KBM-7 (cell line): ENCODE results near the gene MED10.

Experiments
- DNase-seq: peaks from one replicate; pipeline ENCODE4 v3.0.0-alpha.2; 2015
- in situ Hi-C: fragments of 300-500 bp; cut with MboI; formaldehyde crosslinking; loops from 2 replicates; pipeline ENCODE4 v1.14.3; 2020; ENCODE audit warnings: low sequenced_read_pairs, low pct_unique_long_range_greater_than_20kb, mixed read lengths

MED10 gene, protein sequence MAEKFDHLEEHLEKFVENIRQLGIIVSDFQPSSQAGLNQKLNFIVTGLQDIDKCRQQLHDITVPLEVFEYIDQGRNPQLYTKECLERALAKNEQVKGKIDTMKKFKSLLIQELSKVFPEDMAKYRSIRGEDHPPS

DNA sequence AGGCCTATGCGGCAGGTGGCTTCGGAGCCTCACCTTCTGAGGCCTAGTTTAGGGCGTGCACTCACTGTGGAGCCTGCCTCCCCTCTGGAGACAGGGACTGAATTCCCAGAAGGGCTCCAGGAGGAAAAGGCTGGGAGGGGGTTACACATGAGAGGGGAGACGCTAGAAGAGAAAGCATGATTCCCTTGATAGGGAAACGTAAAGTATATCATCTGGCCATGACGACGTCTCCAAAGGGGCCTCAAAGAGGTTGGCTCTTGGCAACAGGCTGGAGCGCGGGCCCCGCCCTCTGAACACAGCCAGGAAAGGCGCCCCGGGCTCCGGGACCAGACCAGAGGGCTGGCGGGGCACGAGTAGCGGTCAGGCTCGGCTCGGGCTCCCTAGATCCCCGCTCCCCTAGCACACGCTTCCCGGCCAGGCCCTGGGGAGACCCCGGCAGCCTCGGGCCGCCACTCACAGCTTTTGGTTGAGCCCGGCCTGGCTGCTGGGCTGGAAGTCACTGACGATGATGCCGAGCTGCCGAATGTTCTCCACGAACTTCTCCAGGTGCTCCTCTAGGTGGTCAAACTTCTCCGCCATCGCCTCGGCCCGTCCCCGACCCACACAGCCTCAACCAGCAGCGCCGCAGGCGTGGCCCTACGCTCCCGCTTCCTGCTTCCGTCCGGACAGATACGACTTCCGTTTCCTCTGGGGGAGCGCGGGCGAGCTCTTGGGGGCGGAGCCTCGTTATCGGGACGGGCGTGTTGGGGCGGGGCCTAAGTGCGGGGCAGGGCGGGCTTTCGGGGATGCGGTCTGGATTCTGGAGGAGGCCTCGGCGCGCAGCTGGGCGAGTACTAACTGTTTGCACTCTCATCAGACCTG is at the start of gene MED10:
TSS of gene MED10 (minus strand) at position 643 of the 861 bp plus-strand sequence. CDS start at position 579, 64 bp downstream.
- peak; percentile 89 for DNase-seq
- in situ Hi-C loops = no loop called here

DNA sequence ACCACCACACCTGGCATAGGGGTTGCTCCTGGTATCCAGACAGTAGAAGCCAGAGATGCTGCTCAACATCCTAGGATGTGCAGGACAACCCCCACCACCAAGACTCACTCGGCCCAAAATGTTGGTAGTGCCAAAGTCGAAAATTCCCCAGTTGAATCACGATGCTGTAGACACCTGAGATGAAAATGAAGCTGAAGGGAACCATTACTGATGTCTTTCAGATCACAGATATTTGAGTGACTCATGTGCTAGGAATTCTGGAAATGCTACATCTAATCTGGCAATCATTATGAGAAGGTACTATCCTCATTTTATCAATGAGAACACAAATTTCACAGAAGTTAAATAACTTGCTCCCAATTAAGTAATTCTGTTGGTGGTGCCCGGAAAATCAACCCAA is 49.3 kb upstream of the MED10 start:
- DNase-seq = no peak
- in situ Hi-C loops = no loop called here

DNA sequence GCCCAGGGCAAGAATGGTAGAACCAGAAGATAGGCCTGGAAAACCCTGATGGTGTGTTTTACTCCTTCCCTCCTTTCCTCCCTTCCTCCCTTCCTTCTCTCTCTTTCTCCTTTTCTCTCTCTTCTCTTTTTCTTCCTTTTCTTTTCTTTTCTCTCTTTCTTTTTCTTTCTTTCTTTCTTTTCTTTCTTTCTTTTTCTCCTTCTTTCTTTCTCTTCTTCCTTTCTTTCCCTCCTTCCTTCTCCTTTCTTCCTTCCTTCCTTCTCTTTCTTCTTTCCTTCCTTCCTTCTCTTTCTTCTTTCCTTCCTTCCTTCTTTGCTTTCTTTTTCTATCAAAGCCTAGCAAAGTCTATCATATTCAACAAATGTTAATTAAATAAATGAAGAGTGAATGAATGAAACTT is 46.4 kb upstream of the MED10 start:
- in situ Hi-C loops = no loop called here
- no peak for DNase-seq

DNA sequence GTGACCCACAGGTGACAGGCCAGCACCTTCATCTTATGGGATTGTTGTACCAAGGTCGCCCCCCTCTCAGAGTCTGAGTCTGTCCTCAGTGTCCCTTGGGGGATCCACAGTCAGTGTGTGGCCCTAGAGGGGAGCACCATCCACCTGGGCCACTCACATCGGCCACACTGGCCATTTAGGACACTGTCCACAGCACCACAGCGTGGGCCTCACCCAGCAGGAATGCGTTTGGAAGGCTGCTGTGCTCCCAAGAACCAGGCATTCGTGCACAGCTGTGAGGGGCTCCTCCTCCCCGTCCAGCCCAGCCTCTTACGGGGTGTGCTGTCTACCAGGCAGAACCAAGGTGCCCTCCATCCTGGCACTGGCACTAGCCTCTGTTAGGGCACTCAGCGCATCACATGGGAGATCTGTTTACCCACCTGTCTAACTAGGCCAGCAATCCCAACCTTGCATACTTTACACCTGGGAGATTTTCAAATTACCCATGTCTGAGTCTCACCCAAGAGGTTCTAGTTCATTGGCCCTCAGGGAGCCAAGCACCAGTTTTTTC is 45.8 kb upstream of the MED10 start:
- no peak for DNase-seq
- in situ Hi-C loops = no loop called here

DNA sequence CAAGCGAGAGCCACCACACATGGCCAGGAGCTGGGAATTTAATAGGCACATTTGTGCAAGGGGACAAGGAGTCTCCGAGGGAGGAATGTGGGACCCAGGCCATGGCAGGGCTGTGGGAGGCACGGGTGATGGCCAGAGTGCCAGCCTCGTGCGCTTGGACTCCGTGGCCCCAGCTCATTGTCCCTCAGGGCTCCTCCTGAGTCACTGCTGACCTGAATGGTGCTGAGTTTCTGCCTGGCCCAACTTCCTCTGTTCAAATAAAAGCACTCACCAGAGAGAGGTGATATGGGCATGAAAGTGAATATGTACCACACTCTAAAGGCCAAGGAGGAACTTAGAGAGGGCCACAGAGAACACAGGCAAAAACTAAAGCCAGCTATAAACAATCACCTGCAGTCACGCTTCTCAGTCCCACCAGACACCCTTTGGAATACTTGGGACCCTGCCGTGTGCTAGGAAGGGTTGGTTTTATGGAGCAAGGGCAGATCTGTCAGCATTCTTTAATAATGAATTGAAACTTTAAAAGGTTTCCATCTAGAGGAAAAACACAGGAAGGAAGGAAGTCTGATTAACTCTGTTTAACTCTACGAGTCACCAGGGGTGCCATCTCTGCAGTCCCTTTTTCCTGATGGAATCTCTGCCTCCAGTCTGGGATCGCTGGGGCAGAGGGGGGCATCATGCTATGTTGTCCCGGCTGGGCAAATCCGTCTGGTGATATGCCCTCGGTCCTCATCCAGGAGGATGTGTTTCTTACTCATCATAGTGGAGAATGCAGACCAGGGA is 45.2 kb upstream of the MED10 start:
- no peak for DNase-seq
- in situ Hi-C loops = no loop called here

DNA sequence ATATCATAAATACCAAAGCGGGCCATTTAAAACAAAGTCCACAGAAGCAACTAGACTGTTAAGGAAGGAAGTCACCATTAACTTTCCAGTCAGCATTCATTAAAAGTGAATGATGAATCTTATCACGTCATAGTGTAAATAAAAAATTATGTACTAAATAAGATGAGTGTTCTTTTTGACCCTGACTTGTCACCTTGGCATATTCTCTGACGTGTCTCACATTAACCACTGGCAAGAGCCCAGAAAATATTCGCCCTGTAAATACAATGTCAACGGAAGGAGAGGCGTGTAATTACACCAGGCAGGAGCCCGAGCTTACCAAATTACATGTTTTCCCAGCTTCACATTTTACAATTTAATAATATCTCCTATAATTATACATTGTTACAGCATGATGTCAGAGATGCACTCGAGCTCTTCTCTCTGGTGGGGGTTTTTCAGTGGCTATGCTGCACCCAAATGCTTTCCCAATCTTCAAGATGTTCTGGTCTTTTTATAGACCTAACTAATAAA is 41.0 kb upstream of the MED10 start:
- in situ Hi-C loops = no loop called here
- DNase-seq = no peak

DNA sequence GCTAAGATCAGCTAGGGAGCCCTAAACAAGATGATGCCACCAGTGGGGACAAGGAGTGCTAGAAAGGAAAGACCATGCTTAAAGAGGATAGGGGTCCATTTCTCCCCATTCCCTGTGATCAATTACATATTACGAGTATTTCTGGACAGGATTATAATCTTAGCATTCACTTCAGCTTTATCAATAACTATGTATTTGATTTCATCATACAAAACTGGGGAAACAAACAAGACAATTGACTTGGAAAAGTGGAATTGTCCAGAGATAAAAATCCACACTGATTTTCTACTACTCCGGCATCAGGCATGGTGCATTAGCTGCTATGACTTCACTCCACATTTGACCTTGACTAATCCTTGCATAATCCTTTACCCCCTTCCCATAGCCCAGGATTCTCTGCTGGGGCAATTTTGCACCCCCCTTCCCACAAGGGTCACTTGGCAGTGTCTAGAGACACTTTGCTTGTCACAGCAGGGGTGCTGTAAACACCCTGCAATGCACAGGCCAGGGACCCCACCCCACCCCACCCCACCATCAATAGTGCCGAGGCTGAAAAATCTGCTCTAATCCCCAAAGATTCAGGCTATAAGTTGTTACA is 40.4 kb upstream of the MED10 start:
- no peak for DNase-seq
- in situ Hi-C loops = no loop called here

DNA sequence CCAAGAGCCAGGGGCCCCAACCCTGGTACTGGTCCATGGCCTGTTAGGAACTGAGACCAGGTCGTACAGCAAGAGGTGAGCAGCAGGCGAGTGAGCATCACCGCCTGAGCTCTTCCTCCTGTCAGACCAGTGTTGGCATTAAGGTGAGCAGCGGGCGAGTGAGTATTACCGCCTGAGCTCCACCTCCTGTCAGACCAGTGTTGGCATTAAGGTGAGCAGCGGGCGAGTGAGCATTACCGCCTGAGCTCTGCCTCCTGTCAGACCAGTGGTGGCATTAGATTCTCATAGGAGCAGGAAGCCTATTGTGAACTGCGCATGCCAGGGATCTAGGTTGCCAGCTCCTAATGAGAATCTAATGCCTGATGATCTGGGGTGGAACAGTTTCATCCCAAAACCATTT is 39.3 kb upstream of the MED10 start:
- DNase-seq = no peak
- in situ Hi-C loops = no loop called here

DNA sequence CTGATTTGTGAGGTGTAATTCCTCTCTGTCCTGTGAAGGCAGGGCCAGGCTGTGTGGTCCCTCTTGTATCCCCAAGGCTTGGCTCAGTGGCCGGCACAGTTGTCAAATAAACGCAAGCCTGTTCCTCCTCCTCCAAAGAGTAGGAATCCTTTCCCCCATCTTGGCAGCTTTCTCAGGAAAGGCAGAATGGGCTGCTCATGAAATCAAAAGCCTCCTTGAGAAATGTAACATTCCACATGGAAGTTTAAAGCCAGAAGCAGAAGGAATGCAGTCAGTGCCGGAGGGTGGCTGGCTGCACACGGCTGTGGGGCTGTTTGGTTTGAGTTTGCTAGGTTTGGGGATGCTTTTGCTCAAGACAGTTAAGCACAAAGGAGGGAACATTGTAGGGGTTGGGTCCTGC is 34.5 kb upstream of the MED10 start:
- DNase-seq = no peak
- in situ Hi-C loops = no loop called here

DNA sequence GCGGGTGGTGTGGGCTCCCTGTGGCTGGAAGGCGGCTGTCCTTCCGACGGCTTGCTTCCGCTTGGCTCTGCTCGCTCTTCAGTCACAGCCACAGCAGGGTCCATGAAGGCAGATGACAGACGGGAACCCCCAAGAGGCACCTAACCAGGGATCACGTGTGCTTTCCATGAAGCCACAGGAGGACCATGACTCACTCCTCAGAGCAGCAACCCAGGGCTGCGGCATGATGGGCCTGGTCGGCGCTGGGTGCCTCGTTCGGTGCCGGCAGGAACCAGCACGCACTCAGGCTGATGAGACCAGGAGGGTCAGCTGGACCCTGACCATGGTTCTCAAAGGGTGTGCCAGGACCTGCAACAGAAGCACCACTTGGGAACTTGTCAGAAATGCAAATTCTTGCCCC is 32.8 kb upstream of the MED10 start:
- in situ Hi-C loops = no loop called here
- no peak for DNase-seq

DNA sequence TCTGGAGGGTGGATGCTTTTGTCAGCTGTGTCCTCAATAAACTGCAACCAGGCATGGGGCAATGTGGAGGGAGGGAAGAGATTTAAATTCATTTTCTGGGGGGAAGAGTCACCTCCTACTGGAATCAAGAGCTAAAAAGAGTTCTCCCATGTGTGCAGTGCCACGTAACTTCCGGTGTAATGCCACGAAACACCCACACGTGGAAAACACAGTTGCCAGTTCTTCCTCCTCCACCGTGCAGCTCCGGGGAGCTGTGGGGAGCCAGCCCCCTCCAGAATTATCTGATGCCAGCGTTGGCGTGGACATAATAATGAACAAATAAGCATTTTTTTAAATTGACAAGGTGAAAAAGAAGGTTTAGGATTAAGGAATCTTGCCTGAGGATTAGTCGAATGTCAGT is 32.1 kb upstream of the MED10 start:
- no peak for DNase-seq
- in situ Hi-C loops = no loop called here

DNA sequence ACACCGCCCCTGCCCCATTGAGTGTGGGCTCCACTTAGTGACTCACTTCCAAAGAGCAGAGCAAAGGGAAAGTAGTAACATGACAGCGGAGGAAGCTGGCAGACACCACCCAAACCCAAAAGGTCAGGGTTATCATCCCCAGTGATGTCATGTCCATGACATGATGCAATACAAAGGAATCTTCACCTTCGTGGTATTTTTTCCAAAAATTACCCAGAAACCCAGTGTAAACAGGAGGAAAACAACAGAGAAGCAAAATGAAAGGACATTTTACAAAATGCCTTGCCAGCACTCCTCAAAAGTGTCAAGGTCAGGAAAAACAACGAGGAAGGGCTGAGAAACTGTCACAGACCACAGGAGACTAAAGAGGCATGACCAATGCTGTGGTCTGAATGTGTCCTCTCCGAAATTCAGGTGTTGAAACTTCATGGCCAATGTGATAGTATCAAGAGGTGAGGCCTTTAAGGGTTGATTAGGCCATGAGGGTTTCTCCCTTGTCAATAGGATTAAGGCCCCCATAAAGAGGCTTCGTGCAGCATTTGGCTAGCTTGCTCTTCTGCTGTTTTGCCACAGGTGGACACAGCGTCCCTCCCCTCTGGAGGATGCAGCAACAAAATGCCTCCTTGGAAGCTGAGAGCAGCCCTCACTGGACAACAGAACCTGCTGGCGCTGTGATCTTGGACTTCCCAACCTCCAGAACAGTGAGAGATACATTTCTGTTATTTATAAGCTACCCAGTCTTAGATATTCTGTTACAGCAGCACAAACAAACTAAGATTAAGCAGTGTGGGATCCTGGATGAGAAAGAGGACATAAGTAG is 30.5 kb upstream of the MED10 start:
- in situ Hi-C loops = no loop called here
- no peak for DNase-seq

DNA sequence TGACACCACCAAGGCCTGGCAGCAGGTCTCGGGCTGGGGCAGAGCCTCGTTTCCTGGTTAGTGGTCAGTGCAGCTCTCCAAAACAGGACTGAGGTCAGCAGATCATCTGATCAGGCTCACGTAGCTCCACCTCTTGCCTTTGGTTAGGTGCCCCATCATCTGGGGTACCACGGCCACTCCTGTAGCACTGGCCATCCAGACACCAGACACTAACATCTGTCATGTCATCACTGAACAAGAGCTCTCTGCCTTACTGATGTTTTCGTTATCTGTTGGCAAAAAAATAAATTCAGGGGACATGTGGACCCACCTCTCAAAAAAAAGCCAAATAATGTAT is 29.9 kb upstream of the MED10 start:
- in situ Hi-C loops = no loop called here
- DNase-seq = no peak

DNA sequence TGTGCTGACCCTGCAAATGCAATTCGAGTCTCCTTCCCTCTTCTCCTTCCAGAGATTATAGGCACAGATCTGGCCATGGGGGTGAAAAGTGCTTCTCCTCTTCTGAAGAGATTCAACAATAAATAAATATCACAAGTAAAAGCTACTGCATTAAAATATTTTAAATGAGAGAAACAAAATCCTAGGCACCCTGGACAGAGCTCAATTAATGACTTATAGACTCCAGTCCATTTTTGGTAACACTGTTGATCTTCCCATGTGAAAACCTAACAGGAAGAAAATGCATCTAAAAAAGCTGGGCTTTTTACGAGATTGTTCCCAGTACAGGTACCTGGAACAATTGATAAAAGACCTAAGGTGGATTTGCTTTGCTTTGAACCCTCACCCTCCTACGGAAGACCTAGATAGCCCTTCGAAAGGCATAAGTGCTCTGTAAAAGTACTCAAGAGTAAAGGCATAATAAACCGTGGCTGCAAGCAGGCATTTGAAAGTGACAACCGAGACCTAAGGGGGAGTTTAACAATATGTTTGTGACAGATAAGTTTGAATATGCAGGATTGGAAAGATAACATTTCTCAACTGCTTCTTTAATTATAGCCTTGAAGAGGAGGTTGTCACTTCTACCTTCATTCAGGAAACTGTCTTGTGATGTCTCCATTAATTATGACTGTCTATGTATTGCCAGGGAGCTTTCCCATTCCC is 29.4 kb upstream of the MED10 start:
- DNase-seq = no peak

DNA sequence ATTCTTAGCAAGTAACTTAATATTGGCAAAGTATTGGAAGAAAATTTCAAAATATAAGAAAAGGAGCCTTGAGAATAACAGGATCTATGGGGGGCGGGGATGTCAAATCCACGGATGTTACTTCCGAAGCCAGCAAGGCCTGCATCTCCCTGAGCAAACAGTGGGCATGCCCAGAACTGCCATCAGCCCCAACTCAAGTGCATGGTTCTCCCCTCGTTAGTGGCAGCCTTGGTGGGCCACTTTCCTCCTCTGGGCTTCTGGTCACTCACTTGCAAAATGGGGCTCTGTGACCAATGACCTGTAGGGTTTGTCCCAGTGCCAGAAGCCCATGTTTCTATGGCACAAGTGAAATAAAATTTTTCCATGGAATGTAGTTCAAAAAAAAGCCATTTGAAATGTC is 27.2 kb upstream of the MED10 start:
- DNase-seq = no peak
- in situ Hi-C loops = no loop called here

More for the DNA sequence above, 29.4 kb upstream of the MED10 start:
- in situ Hi-C loops = no loop called here

DNA sequence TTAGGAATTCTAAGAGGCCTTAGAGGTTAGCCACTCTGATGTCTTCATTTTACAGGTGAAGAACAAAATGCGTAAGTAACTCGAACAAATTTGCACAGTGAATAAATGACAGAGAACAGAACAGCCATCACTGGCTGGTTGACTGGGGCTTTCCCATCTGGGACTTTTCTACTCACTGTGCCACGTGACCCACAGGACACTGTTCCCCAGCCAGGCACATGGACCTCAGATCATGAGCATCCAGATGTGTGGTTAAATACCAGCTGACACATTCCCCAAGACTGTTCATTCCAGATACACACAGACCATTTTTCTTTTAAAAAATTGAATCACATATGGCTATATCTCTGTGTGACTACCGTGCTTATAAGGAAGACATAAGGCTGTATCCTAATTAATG is 25.8 kb upstream of the MED10 start:
- DNase-seq = no peak
- in situ Hi-C loops = no loop called here

DNA sequence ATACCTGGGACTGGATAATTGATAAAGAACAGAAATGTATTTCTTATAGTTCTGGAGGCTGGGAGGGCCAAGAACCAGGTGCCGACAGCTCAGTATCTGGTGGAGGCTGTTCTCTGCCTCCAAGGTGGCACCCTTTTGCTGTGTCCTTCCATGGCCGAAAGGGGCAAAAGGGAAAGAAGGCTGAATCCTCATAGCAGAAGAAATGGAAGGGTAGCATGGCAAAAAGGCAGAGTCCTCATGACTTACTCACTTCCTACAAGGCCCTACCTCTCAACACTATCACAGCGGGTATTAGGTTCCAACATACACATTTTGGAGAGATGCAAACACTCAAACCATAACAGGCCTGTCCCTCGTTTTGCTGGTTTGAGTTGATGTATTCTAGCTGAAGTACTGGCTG is 25.1 kb upstream of the MED10 start:
- in situ Hi-C loops = no loop called here
- no peak for DNase-seq

DNA sequence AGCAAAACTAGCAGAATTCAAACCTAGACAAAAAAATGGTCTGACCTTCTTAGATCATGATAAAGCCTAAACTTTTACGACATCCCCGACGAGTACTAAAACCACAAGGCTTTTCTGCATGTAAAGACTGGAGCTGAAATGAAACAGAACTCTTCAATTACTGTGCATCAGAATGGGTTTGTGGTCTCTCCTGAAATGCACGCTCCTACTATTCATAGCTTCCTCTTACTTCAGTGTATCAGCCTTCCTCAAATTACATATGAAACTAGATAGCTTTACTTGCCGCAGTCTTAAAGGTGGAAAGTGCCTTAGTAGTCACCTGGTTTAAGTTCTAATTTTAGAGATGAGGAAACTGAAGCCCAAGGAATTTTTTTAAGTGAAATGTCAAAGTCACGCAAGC is 24.6 kb upstream of the MED10 start:
- DNase-seq = peak; percentile 9
- in situ Hi-C loops = no loop called here
